Measurements from ENCODE around the gene PAM16. TPM values are rescaled to one million over a fixed set of nuclear protein-coding genes. Genes with fewer than 3 reads are reported as not detected.
A peak's percentile ranks its signal among the peaks of the same experiment; 100 is the strongest.

Gene PAM16
- total RNA-seq, 1 experiment from 2014 or later, result 80.4 TPM

DNA sequence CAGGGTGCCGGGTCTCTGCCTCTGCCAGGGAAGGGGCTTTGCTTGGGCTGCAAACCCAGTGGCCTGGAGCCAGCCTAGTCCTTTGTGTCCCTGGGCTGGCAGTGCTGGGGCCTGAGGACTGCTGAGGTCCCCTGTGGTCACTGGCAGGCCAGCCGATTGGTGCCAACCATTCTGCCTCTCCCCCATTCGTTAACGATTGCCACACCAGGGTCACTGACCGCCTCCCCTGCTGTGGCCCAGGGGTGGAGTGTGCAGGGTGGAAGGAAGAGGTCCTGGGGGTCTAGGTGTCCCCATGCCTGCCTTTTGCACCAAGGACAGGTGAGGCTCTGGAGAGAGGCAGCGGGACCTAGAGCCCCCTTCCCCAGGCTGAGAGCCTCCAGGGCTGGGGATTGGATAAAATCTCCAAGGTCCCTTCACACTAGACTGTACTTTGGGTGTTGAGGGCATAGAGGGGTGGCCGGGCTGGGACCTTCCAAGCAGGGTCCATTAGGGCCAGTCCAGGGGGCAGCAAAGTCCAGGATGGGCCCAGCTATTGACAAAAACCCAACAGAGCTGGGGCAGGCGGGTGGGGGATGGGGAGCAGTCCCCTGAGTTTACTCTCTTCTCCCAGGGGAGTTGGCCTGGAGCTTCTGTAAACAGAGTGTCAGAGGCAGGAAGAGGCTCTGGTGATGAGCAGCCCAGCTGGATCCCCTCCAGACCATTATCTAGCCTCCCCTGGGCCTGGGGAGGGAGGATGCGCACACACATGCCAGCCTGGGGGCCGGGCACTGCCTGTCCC lies 21.6 kb upstream of the PAM16 start:
- H3K4me3 Mint-ChIP-seq, result peak overlapping the region; percentile 75 to 94
- no peak for TF ChIP-seq CTCF (conservative IDR thresholded peaks at IDR 0.05)
- Histone ChIP-seq H3T11ph (ENCODE audit: low read length) (no peak overlapping the region), H3K4me2 (ENCODE audit: insufficient read depth, insufficient read length, low read length) (peak overlapping the region; percentile 58), H3K27ac (ENCODE audit: insufficient read length, low read depth, low read length) (no peak overlapping the region), H3K23me2 (ENCODE audit: insufficient read length, low read depth, low read length, poor library complexity, severe bottlenecking) (no peaks in the 10 kb centered on the region), H3K79me1 (ENCODE audit: insufficient read depth, low read depth, low read length, poor library complexity, severe bottlenecking) (no peaks in the 10 kb centered on the region), H2BK120ac (ENCODE audit: low read depth, low read length, poor library complexity, severe bottlenecking) (no peak overlapping the region), H3K9ac (ENCODE audit: extremely low read depth, insufficient read length, low read length) (no peak overlapping the region), H2BK20ac (ENCODE audit: low read depth, low read length, poor library complexity, severe bottlenecking) (no peak overlapping the region), H3K9me3 (ENCODE audit: control insufficient read depth, low read depth, low read length) (no peaks in the 10 kb centered on the region), H2BK15ac (ENCODE audit: low read depth, low read length) (no peak overlapping the region), H4K20me1 (ENCODE audit: control insufficient read depth, insufficient read depth, insufficient read length) (no peaks in the 10 kb centered on the region), H2BK12ac (ENCODE audit: insufficient read length, low read depth, low read length) (no peak overlapping the region), H2BK5ac (ENCODE audit: insufficient read length, low read length) (no peak overlapping the region), H3K18ac (ENCODE audit: insufficient read length, low read depth, low read length) (no peak overlapping the region), H4K8ac (replicated peaks; ENCODE audit: insufficient read length, low read depth, low read length) (no peak overlapping the region), H4K5ac (ENCODE audit: insufficient read length, low read depth, low read length) (no peak overlapping the region), H3K27me3 (ENCODE audit: insufficient read depth, low read length) (no peaks in the 10 kb centered on the region), H2AFZ (ENCODE audit: low read length) (no peak overlapping the region), H3K4ac (ENCODE audit: low read depth, low read length) (no peak overlapping the region), H3K23ac (ENCODE audit: insufficient read length, low read depth, low read length) (no peak overlapping the region), H3K56ac (ENCODE audit: insufficient read length, low read depth, low read length) (no peak overlapping the region), H4K91ac (ENCODE audit: insufficient read length, low read depth, low read length) (no peak overlapping the region), H3K79me2 (ENCODE audit: insufficient read depth, low read length) (peaks cover 1% of the 10 kb centered on the region; the same call in 1 of the 2 replicates), H3K4me1 (ENCODE audit: insufficient read depth, low read length) (peaks cover 11% of the 10 kb centered on the region; the same call in 1 of the 2 replicates), H3K14ac (ENCODE audit: insufficient read depth, low read length) (no peak overlapping the region), H2AK5ac (ENCODE audit: insufficient read length, low read length) (no peak overlapping the region)
- H3K9me3 Mint-ChIP-seq, result no peaks in the 10 kb centered on the region
- H3K27ac Mint-ChIP-seq, result peak overlapping the region in 1 of 3 experiments; percentile 67; a peak in 1 of 7 replicates
- H3K4me1 Mint-ChIP-seq, result peaks cover 29 to 43% of the 10 kb centered on the region in 2 experiments
- DNase-seq, result no peak
- no CpG with 5 or more reads among the region's 10 CpGs for WGBS (ENCODE audit: extremely low coverage, insufficient read length, low lambda C conversion rate)
- H3K36me3 Mint-ChIP-seq (ENCODE audit: insufficient read depth in 1 of 3, low read depth in 3 of 3), result peaks cover 0 to 3% (median 2%) of the 10 kb centered on the region in 3 experiments; a peak in 1 of 7 replicates
- H3K27me3 Mint-ChIP-seq (ENCODE audit: low read depth), result no peaks in the 10 kb centered on the region
